NOMO-1 treated with dmso at 0.1 percent for 144 hours (cell line): ENCODE data around the gene TMEM240.
A peak's percentile ranks its signal among the peaks of the same experiment; 100 is the strongest.
"Not testable (repeated sequence)": the region's sequence is repeated elsewhere in the genome, so short reads cannot be mapped to it uniquely, and the experiment has no call there.

Experiments used
- DNase-seq: peaks from one replicate; lab custom pipeline; 2025; ENCODE audit not compliant: unreplicated experiment; lab: John Stamatoyannopoulos, UW

Gene TMEM240

DNA sequence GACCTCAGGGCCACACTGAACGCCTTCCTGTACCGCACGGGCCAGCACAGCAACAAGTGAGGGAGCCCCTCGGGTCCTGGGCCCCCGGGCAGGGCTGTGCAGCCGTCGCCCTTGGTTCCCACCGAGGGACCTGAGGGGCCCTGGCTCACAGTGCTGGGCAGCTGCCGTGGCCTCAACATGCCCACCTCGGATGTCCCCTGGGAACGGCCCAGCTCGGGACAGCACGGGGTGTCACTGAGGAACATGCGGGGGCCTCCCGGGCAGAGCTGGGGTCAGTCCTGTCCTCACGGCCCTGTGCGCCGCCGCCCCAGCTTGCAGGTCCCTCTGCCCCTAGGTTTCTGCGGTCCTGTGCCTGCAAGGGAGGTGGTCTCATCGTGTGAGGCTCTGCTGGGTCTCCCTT, 13.9 kb downstream of the TMEM240 start:
- not testable (repeated sequence) for DNase-seq

- DNase-seq, result not testable (repeated sequence)
Measured at GRCh38 chr1:1524750-1525383, 15.6 kb downstream of the TMEM240 start.

DNA sequence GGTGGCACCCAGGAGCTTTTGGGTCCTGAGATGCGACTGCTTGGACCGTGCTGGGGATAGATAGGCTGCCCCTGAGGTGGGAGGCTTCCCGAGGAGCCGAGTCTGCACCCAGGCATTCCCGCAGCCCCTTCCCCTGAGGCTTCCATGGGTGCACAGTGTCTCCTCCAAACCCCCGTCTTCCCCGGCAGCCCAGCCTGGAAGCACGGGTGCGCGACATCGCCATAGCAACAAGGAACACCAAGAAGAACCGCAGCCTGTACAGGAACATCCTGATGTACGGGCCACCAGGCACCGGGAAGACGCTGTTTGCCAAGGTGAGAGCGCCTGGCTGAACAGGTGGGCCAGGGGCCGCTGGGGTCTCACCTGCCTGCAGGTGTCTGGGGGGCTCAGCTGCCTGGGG, 16.8 kb downstream of the TMEM240 start:
- not testable (repeated sequence) for DNase-seq

- not testable (repeated sequence) for DNase-seq
Measured at GRCh38 chr1:1523226-1523625, 17.2 kb downstream of the TMEM240 start.

GRCh38 chr1:1522536-1522935, 17.9 kb downstream of the TMEM240 start:
- not testable (repeated sequence) for DNase-seq

- DNase-seq, result no peak
Measured at GRCh38 chr1:1521331-1521730, 19.1 kb downstream of the TMEM240 start.

DNA sequence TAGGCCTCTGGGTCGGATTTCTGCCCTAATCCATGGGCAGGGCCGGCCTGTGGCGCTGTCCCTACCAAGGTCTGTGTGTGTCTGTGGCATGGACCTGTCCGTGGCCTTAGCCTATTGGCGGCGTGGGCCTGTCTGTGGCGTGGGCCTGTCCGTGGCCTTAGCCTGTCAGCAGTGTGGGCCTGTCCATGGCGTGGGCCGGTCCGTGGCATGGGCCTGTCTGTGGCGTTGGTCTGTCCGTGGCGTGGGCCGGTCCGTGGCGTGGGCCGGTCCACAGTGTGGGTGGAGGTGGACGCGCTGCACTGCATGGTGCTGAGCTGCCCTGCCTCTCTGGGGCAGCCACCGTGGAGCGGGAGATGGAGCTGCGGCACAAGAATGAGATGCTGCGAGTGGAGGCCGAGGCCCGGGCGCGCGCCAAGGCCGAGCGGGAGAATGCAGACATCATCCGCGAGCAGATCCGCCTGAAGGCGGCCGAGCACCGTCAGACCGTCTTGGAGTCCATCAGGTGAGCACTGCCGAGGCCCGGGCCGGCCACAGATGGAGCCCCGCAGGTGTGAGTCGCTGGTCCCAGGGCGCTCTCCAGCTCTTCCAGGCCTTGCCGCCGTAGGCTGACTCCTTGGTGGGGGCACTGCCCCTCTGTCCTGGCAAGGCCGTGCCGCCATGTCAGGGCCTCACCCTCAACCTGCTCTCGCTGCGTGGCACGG, 20.5 kb downstream of the TMEM240 start:
- DNase-seq, result not testable (repeated sequence)

- not testable (repeated sequence) for DNase-seq
Measured at GRCh38 chr1:1518621-1519007, 21.8 kb downstream of the TMEM240 start.

DNA sequence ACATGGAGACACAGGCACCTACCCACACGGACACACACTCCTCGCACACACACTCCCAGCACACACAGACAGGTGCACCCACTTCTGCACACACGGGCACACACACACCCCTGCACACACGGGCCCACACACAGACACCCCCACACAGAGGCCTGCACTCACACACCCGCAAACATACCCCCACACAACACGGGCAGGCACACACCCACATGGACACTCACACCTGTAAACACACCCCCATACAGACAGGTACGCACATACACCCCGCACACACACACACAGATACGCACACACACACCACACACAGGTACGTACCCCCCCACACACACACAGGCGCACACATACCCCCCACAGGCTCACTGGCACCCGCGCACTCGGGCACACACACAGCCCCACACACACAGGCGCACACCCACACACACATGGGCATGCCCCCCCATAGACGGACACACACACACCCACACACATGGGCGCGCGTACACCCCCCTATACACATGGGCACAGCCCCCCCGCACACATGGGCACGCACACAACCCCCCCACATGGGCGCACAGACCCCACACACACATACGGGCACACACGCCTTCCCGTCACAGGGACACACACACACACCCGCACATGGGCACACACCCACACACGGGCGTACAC, 22.3 kb downstream of the TMEM240 start:
- DNase-seq, result no peak

DNA sequence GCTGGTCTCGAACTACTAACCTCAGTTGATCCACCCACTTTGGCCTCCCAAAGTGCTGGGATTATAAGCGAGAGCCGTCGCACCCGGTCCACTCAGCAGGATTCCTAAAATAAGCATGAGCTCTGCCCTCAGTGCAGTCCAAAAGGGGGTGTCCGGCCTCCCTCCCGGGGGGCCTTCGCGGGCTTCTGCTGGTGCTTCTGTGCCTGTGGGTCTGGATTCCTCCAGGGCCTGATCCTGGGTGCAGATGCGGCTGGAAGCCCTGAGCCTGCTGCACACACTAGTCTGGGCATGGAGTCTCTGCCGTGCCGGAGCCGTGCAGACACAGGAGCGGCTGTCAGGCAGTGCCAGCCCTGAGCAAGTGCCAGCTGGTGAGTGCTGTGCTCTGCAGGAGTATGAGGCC, 23.5 kb downstream of the TMEM240 start:
- not testable (repeated sequence) for DNase-seq

- DNase-seq, result not testable (repeated sequence)
Measured at GRCh38 chr1:1514376-1514775, 26.0 kb downstream of the TMEM240 start.

DNA sequence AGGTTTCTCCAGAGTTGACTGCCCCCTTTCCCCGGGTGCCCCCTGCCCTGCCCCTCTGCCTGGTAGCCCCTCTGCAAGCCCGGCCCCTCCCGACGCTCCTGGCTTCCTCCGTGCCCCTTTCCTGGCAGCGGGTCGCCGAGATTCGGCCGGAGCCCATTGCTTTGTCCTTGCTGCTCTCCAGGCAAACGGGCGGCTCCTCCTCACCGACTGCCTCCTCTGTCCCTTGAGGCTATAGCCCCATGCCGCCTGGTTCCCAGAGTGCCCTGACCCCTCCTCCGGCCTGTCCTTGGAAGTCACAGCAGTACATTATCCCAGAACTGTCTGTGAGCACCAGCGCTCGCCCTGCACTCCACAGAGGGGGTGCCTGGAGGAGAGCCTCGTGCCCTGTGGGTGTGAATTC, 26.7 kb downstream of the TMEM240 start:
- not testable (repeated sequence) for DNase-seq

- DNase-seq, result not testable (repeated sequence)
Measured at GRCh38 chr1:1512425-1512824, 28.0 kb downstream of the TMEM240 start.

GRCh38 chr1:1511533-1512285, 28.7 kb downstream of the TMEM240 start, which contains the start of gene ATAD3A:
Gene ATAD3A (plus strand): TSS chr1:1512162. CDS start chr1:1512269, 107 bp downstream.
- peak; percentile 90 for DNase-seq

- no peak for DNase-seq
Measured at GRCh38 chr1:1510912-1511532, 29.4 kb downstream of the TMEM240 start.

GRCh38 chr1:1509465-1509850, 31.0 kb downstream of the TMEM240 start:
- DNase-seq, result not testable (repeated sequence)

- DNase-seq, result not testable (repeated sequence)
Measured at GRCh38 chr1:1508775-1509464, 31.5 kb downstream of the TMEM240 start.

- DNase-seq, result no peak
Measured at GRCh38 chr1:1507305-1507704, 33.1 kb downstream of the TMEM240 start.

DNA sequence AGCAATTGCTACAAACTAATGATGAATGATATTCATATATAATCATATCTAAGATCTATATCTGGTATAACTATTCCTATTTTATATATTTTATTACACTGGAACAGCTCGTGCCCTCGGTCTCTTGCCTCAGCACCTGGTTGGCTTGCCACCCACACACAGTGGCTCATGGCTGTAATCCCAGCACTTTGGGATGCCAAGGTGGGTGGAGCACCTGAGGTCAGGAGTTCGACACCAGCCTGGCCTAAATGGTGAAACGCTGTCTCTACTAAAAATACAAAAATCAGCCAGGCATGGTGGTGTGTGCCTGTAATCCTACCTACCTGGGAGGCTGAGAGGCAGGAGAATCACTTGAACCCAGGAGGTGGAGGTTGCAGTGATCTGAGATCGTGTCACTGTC, 34.6 kb downstream of the TMEM240 start:
- DNase-seq, result not testable (repeated sequence)

DNA sequence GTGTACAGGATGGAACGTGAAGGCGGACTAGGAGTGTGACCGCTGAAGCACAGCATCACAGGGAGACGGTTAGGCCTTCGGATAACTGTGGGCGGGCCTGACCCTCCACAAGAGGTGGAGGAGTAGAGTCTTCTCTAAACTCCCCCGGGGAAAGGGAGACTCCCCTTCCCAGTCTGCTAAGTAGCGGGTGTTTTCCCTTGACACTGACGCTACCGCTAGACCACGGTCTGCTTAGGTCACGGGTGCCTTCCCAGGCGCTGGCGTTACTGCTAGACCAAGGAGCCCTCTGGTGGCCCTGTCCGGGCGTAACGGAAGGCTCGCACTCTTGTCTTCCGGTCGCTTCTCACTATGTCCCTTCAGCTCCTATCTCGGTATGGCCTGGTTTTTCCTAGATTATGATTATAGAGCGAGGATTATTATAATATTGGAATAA, 35.0 kb downstream of the TMEM240 start:
- DNase-seq, result peak; percentile 6
